ENCODE data around the gene CAPN12. TPM values are rescaled to one million over a fixed set of nuclear protein-coding genes. Genes with fewer than 3 reads are reported as not detected.

The CAPN12 gene
- total and polyA plus RNA-seq, 2 of the 8 experiments (the other 6 are each of a cell fraction or from before 2014, with no cell fraction given), result 8.8 to 20.0 TPM

DNA sequence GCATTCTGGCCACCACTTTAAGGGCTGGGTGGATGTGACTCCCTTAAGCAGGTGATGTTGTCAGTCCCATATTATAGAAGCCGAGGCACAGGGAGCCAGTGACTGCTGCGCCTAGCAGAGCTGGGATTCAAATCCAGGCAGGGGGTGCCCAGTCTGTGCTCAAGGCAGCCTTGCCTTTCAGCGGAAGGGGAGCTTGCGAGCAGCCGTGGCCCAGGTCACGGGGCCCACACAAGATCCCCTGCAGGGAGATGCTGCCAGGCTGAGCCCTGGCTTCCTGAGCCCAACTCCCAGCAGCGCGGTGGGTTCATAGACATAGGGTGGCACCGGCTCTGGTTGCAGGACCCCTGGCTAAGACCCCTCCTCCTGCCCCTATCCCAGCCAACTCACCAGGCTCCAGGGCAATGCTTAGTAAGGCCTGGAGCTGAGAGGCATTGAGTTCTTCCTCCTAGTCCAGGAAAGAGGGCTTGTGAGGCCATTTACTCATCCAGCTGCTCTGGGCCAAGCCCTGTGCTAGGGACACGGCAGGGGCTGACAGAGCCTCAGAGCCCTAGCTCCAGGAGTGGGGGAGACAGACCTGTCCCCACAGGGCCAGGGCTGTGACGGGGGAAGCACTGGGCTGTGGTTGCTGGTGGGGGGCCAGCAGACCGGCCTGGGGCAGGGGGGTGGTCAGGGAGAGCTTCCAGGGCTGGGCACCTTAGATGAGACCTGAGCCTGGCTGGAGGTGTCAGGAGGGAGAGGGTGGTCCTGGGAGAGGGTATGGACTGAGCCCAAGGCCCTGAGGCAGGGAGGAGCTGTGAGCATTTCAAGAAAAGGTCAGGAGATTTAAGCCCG lies 9.6 kb downstream of the CAPN12 start:
- peaks cover 2% of the 10 kb centered on the region for H3K79me1 ChIP-seq (ENCODE audit: low read depth, low read length)
- peak overlapping the region; percentile 39; the same call in 1 of the 2 replicates for H2BK12ac ChIP-seq (ENCODE audit: low read depth, low read length)
- 71% methylated on average over 13 of the region's 13 CpGs; no CpG with 5 or more reads in 1 of the 2 experiments for WGBS, 2 experiments (ENCODE audit: extremely low coverage in 1 of 2, insufficient coverage in 1 of 2, insufficient read length in 1 of 2, insufficient replicate concordance in 2 of 2, low coverage in 1 of 2, low lambda C conversion rate in 2 of 2, missing lambda C conversion rate in 1 of 2)
- no peak overlapping the region for H3K23ac ChIP-seq (ENCODE audit: insufficient read length)
- DNase-seq (ENCODE audit: low read depth in 1 of 2, low spot score in 2 of 2) (no peak), FAIRE-seq (no peak)
- peak overlapping the region; percentile 35; the same call in 1 of the 2 replicates for H2BK5ac ChIP-seq (ENCODE audit: low read depth, low read length)
- peaks cover 4 to 16% (median 13%) of the 10 kb centered on the region in 4 experiments for H3K27me3 ChIP-seq (replicated peaks in 1 of 4; ENCODE audit: control insufficient read depth in 3 of 4, extremely low read depth in 1 of 4, insufficient read depth in 3 of 4, low read length in 3 of 4)
- H3K56ac ChIP-seq (replicated peaks; ENCODE audit: insufficient read length, low read depth, low read length), result no peak overlapping the region
- H3K23me2 ChIP-seq (ENCODE audit: low read depth, low read length), result peaks cover 10% of the 10 kb centered on the region; the same call in 1 of the 2 replicates
- peak overlapping the region; percentile 46; the same call in 1 of the 2 replicates for H2BK15ac ChIP-seq (ENCODE audit: low read length)
- peak overlapping the region; percentile 60 to 65 for H3K4me2 ChIP-seq (ENCODE audit: insufficient read depth in 1 of 2, low read depth in 2 of 2, low read length in 2 of 2)
- peaks cover 4 to 18% (median 6%) of the 10 kb centered on the region in 4 experiments; a peak in 5 of 8 replicates for H3K36me3 ChIP-seq (ENCODE audit: control insufficient read depth in 2 of 4, insufficient read depth in 4 of 4, low read length in 3 of 4)
- CTCF ChIA-PET (ENCODE audit: partially characterized antibody), result interaction anchor here (0.8 to 2.0 kb wide), 6 partner anchors 8 to 219 kb away, joined by 3 to 4 read pairs (median 3); no protein-coding TSS in a partner anchor
- peak overlapping the region; percentile 39 to 66 (median 50) for H3K4me3 ChIP-seq (ENCODE audit: extremely low read depth in 1 of 4, insufficient read depth in 2 of 4, low read depth in 3 of 4, low read length in 4 of 4)
- H3K9ac ChIP-seq (replicated peaks in 1 of 4; ENCODE audit: extremely low read depth in 1 of 4, low read depth in 3 of 4, low read length in 3 of 4), result peak overlapping the region in 1 of 4 experiments; percentile 33; a peak in 2 of 7 replicates
- POLR2A ChIA-PET (ENCODE audit: partially characterized antibody), result interaction anchor here (0.6 to 3.0 kb wide), 16 partner anchors 9 to 282 kb away, joined by 3 to 11 read pairs (median 4); partner anchors contain the start of gene ACTN4
- H2BK20ac ChIP-seq (ENCODE audit: low read length), result no peak overlapping the region
- H4K8ac ChIP-seq (ENCODE audit: extremely low read depth, insufficient read depth, low read length), result no peak overlapping the region; the same call in 1 of the 2 replicates
- H3K27ac ChIP-seq (ENCODE audit: low read depth, low read length), result no peak overlapping the region
- H4K91ac ChIP-seq (replicated peaks; ENCODE audit: insufficient read length, low read length), result peak overlapping the region; percentile 52
- H2BK120ac ChIP-seq (replicated peaks; ENCODE audit: low read depth, low read length), result no peak overlapping the region
- H4K5ac ChIP-seq (ENCODE audit: insufficient read length, low read depth, low read length), result no peak overlapping the region
- no peak overlapping the region for H2AFZ ChIP-seq (ENCODE audit: low read length)
- peaks cover 6 to 12% of the 10 kb centered on the region in 2 experiments for H4K20me1 ChIP-seq (replicated peaks in 1 of 2; ENCODE audit: control insufficient read depth in 1 of 2, insufficient read depth in 2 of 2, low read length in 2 of 2)
- peaks cover 0 to 3% of the 10 kb centered on the region in 2 experiments; a peak in 1 of 4 replicates for H3K9me3 ChIP-seq (ENCODE audit: insufficient read depth in 2 of 2, low read depth in 1 of 2, low read length in 1 of 2)
- H3K4ac ChIP-seq (replicated peaks; ENCODE audit: insufficient read length, low read depth, low read length), result no peak overlapping the region
- no peak overlapping the region; the same call in none of the 2 replicates for H3K18ac ChIP-seq (ENCODE audit: extremely low read depth, low read length)
- no peaks in the 10 kb centered on the region for H3K79me2 ChIP-seq (ENCODE audit: control insufficient read depth in 1 of 2, insufficient read depth in 2 of 2, low read length in 2 of 2)
- no peak overlapping the region for H2AK5ac ChIP-seq (ENCODE audit: low read depth, low read length)
- no peak overlapping the region for H3K14ac ChIP-seq (ENCODE audit: insufficient read length)
- peaks cover 0 to 15% (median 10%) of the 10 kb centered on the region in 4 experiments; a peak in 6 of 7 replicates for H3K4me1 ChIP-seq (replicated peaks in 1 of 4; ENCODE audit: control insufficient read depth in 3 of 4, insufficient read depth in 4 of 4, low read length in 3 of 4)
- TF ChIP-seq NRF1 (IDR thresholded peaks at IDR 0.05; ENCODE audit: low read depth, low read length), result no peak
- TF ChIP-seq CREB1 (IDR thresholded peaks at IDR 0.05), result no peak
- TF ChIP-seq TEAD4 (IDR thresholded peaks at IDR 0.05; ENCODE audit: low read depth, low read length), result no peak
- TF ChIP-seq BACH1 (IDR thresholded peaks at IDR 0.05; ENCODE audit: low read length), result no peak
- TF ChIP-seq, protein P1, sequence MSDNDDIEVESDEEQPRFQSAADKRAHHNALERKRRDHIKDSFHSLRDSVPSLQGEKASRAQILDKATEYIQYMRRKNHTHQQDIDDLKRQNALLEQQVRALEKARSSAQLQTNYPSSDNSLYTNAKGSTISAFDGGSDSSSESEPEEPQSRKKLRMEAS (IDR thresholded peaks at IDR 0.05), result no peak
- TF ChIP-seq CHD2 (IDR thresholded peaks at IDR 0.05; ENCODE audit: low read length), result no peak
- no peak for TF ChIP-seq JUN (IDR thresholded peaks at IDR 0.05; ENCODE audit: low read depth, low read length)
- TF ChIP-seq POLR2AphosphoS5 (IDR thresholded peaks at IDR 0.05; ENCODE audit: low read depth, low read length), result no peak
- no peak for TF ChIP-seq EZH2 (IDR thresholded peaks at IDR 0.05; ENCODE audit: low read depth, low read length, severe bottlenecking)
- TF ChIP-seq TAF7 (optimal IDR thresholded peaks at IDR 0.05; ENCODE audit: borderline replicate concordance, low read depth, low read length), result no peak
- TF ChIP-seq ASH2L (IDR thresholded peaks at IDR 0.05; ENCODE audit: low read length), result no peak
- TF ChIP-seq SRF (IDR thresholded peaks at IDR 0.05; ENCODE audit: low read depth, low read length), result no peak
